CD4-positive, alpha-beta T cell (primary cell): ENCODE data around the gene CRIM1. TPM values are rescaled to one million over a fixed set of nuclear protein-coding genes. Genes with fewer than 3 reads are reported as not detected.

Experiments
- ATAC-seq: fragments of 200-7000 bp; cut with Tn5 transposase; one replicate; pipeline ENCODE4 v1.10.0; 2022; ENCODE audit warnings: mild to moderate bottlenecking; ENCODE audit not compliant: poor library complexity
- CTCF ChIA-PET: fragments of 350-600 bp; sonication (Branson Sonifier 250); formaldehyde crosslinking; loops from one replicate; lab custom pipeline; 2021; ENCODE audit warnings: antibody characterized with exemption, inconsistent platforms; lab: Charles Lee
- POLR2A ChIA-PET: fragments of 350-600 bp; sonication (Branson Sonifier 250); formaldehyde crosslinking; loops from one replicate; lab custom pipeline; 2021; ENCODE audit warnings: antibody characterized with exemption, inconsistent platforms; lab: Charles Lee
- DNase-seq, 14 experiments: peaks; one replicate each; pipeline ENCODE4 v3.0.0-alpha.2; 2013 to 2020; ENCODE audit warnings: mixed read lengths in 2 of 14
- H3K27ac ChIP-seq, 2 donors: one replicate each; pipeline versions ENCODE4 v1.5.1 to v1.7.0; 2013; ENCODE audit warnings: low read length in 2 of 2, low read depth in 1 of 2, mild to moderate bottlenecking in 1 of 2
- H3K27me3 ChIP-seq, 2 experiments: 1 replicate in 1 of 2; 2 replicates in 1 of 2; pipeline versions ENCODE4 v1.6.1 to v1.7.0; 2013; ENCODE audit warnings: low read length in 2 of 2, control low read depth in 1 of 2, mild to moderate bottlenecking in 1 of 2, moderate library complexity in 1 of 2; ENCODE audit not compliant: insufficient read depth in 2 of 2, control insufficient read depth in 1 of 2
- H3K36me3 ChIP-seq: one replicate; pipeline ENCODE4 v1.6.1; 2013; ENCODE audit warnings: low read length, control low read depth; ENCODE audit not compliant: insufficient read depth
- H3K4me1 ChIP-seq: one replicate; pipeline ENCODE4 v1.6.1; 2013; ENCODE audit warnings: low read length, control low read depth; ENCODE audit not compliant: insufficient read depth
- H3K4me3 ChIP-seq: one replicate; pipeline ENCODE4 v1.5.1; 2013; ENCODE audit warnings: mild to moderate bottlenecking, low read length, moderate library complexity
- H3K9me3 ChIP-seq, 2 experiments: 1 replicate in 1 of 2; 2 replicates in 1 of 2; pipeline versions ENCODE4 v1.6.1 to v1.7.0; 2013; ENCODE audit warnings: low read length in 2 of 2, mild to moderate bottlenecking in 2 of 2, control low read depth in 1 of 2, moderate library complexity in 1 of 2; ENCODE audit not compliant: control insufficient read depth in 1 of 2, insufficient read depth in 1 of 2
- H3K27ac Mint-ChIP-seq: one replicate; pipeline ENCODE4 v1.8.0; 2020; ENCODE audit warnings: mixed read lengths
- H3K27me3 Mint-ChIP-seq: one replicate; pipeline ENCODE4 v1.8.0; 2021; ENCODE audit warnings: mixed read lengths
- H3K36me3 Mint-ChIP-seq: one replicate; pipeline ENCODE4 v1.8.0; 2021; ENCODE audit warnings: low read depth, mixed read lengths
- H3K4me1 Mint-ChIP-seq: one replicate; pipeline ENCODE4 v1.8.0; 2021; ENCODE audit warnings: low read depth, mixed read lengths
- H3K4me3 Mint-ChIP-seq: one replicate; pipeline ENCODE4 v1.8.0; 2020; ENCODE audit warnings: mild to moderate bottlenecking, mixed read lengths
- H3K9me3 Mint-ChIP-seq: one replicate; pipeline ENCODE4 v1.8.0; 2020; ENCODE audit warnings: mixed read lengths
- CTCF ChIP-seq: fragments of 200-600 bp; IDR thresholded peaks from one replicate; pipeline ENCODE4 v1.8.0; 2022; ENCODE audit warnings: antibody characterized with exemption, mild to moderate bottlenecking
- intact Hi-C, 2 experiments: fragments of 100-400 bp; cut with DNase I in 1 of 2; cut with micrococcal nuclease in 1 of 2; formaldehyde crosslinking; loops; one replicate each; pipeline versions ENCODE4 v1.15.1 to v1.9.0; 2023 to 2025; cut with DNase I, micrococcal nuclease
- total RNA-seq, 174 experiments: library from RNA in 2 of 174; stranded (reverse) in 2 of 174; gene quantifications; one replicate each; pipeline ENCODE4 v1.2.3 and lab custom pipeline; 2021 to 2026

Gene CRIM1
- total RNA-seq, 2 experiments from 2014 or later, result 1.1 to 1.7 TPM

GRCh38 chr2:36406296-36406695, 50.7 kb downstream of the CRIM1 start:
- Mint-ChIP-seq H3K4me3 (no peak overlapping the region), H3K27ac (no peak overlapping the region), H3K36me3 (no peaks in the 10 kb centered on the region), H3K4me1 (no peaks in the 10 kb centered on the region), H3K9me3 (no peaks in the 10 kb centered on the region), H3K27me3 (no peaks in the 10 kb centered on the region)
- Histone ChIP-seq H3K4me3 (no peak overlapping the region), H3K4me1 (no peaks in the 10 kb centered on the region), H3K27me3 (no peaks in the 10 kb centered on the region), H3K36me3 (no peaks in the 10 kb centered on the region), H3K9me3 (no peaks in the 10 kb centered on the region), H3K27ac (no peak overlapping the region)
- no peak for DNase-seq
- no peak for TF ChIP-seq CTCF
- ChIA-PET CTCF (no interaction called here), POLR2A (no interaction called here)
- intact Hi-C loops, result no loop called here
- ATAC-seq, result no peak

- ChIA-PET POLR2A (no interaction called here), CTCF (interaction anchor here (0.7 kb wide), 1 partner anchor 1178 kb away, joined by 3 read pairs; no protein-coding TSS in a partner anchor)
- Histone ChIP-seq H3K4me1 (no peaks in the 10 kb centered on the region), H3K27me3 (no peaks in the 10 kb centered on the region), H3K36me3 (no peaks in the 10 kb centered on the region), H3K27ac (no peak overlapping the region), H3K4me3 (no peak overlapping the region), H3K9me3 (no peaks in the 10 kb centered on the region)
- intact Hi-C loops, result no loop called here
- H3K4me3 Mint-ChIP-seq, result no peak overlapping the region
- TF ChIP-seq CTCF, result no peak
- no peak overlapping the region for H3K27ac Mint-ChIP-seq
- no peak for DNase-seq
- H3K36me3 Mint-ChIP-seq, result no peaks in the 10 kb centered on the region
- no peak for ATAC-seq
- no peaks in the 10 kb centered on the region for H3K9me3 Mint-ChIP-seq
- no peaks in the 10 kb centered on the region for H3K4me1 Mint-ChIP-seq
- no peaks in the 10 kb centered on the region for H3K27me3 Mint-ChIP-seq
Measured at GRCh38 chr2:36407413-36407812, 51.8 kb downstream of the CRIM1 start.

- Histone ChIP-seq H3K4me1 (no peaks in the 10 kb centered on the region), H3K9me3 (no peaks in the 10 kb centered on the region), H3K4me3 (no peak overlapping the region), H3K36me3 (no peaks in the 10 kb centered on the region), H3K27ac (no peak overlapping the region), H3K27me3 (no peaks in the 10 kb centered on the region)
- no peaks in the 10 kb centered on the region for H3K9me3 Mint-ChIP-seq
- CTCF ChIA-PET, result interaction anchor here (0.7 kb wide), 1 partner anchor 1179 kb away, joined by 3 read pairs; no protein-coding TSS in a partner anchor
- ATAC-seq, result no peak
- no peaks in the 10 kb centered on the region for H3K4me1 Mint-ChIP-seq
- no peak for DNase-seq
- no peaks in the 10 kb centered on the region for H3K27me3 Mint-ChIP-seq
- H3K4me3 Mint-ChIP-seq, result no peak overlapping the region
- POLR2A ChIA-PET, result no interaction called here
- intact Hi-C loops, result no loop called here
- TF ChIP-seq CTCF, result no peak
- H3K36me3 Mint-ChIP-seq, result no peaks in the 10 kb centered on the region
- no peak overlapping the region for H3K27ac Mint-ChIP-seq
Measured at GRCh38 chr2:36408198-36408703, 52.7 kb downstream of the CRIM1 start.
